Stomach (tissue), 9 donors: Measurements from ENCODE around the gene LURAP1L. TPM values are rescaled to one million over a fixed set of nuclear protein-coding genes. Genes with fewer than 3 reads are reported as not detected.

ENCODE experiments used
- DNase-seq, 2 donors: peaks; one replicate each; pipeline versions ENCODE4 v3.0.0 to v3.0.0-alpha.2; 2013 to 2019
- H3K27ac ChIP-seq, 5 donors: fragments of 200-600 bp in 4 of 5; sonication (generic) in 4 of 5; one replicate each; pipeline ENCODE4 v1.5.1; 2013 to 2019; ENCODE audit warnings: mild to moderate bottlenecking in 1 of 5, moderate library complexity in 1 of 5
- H3K27me3 ChIP-seq, 3 donors: fragments of 200-600 bp; sonication (generic); one replicate each; pipeline ENCODE4 v1.5.1; 2017 to 2019; ENCODE audit warnings: mixed run types in 1 of 3
- H3K36me3 ChIP-seq, 4 donors: fragments of 200-600 bp; sonication (generic); 1 replicate in 3 of 4; 2 replicates in 1 of 4; pipeline ENCODE4 v1.5.1; 2016 to 2019
- H3K4me1 ChIP-seq, 4 donors: fragments of 200-600 bp; sonication (generic); one replicate each; pipeline ENCODE4 v1.5.1; 2016 to 2019
- H3K4me3 ChIP-seq, 4 donors: fragments of 200-600 bp; sonication (generic) in 3 of 4; one replicate each; pipeline ENCODE4 v1.5.1; 2016 to 2019; ENCODE audit warnings: mild to moderate bottlenecking in 1 of 4
- H3K9me3 ChIP-seq, 4 donors: fragments of 200-600 bp; sonication (generic); one replicate each; pipeline ENCODE4 v1.5.1; 2016 to 2019
- CTCF ChIP-seq, 7 experiments: fragments of 450-650 bp in 4 of 7; fragments of 200-600 bp in 3 of 7; sonication (generic) in 3 of 7; IDR thresholded peaks; one replicate each; pipeline ENCODE4 v1.5.1; 2016 to 2019; ENCODE audit warnings: antibody characterized with exemption in 7 of 7, control low read depth in 2 of 7, mild to moderate bottlenecking in 1 of 7
- EP300 ChIP-seq: sonication (generic); formaldehyde crosslinking; IDR thresholded peaks from one replicate; pipeline ENCODE4 v1.6.1; 2017; ENCODE audit warnings: antibody characterized with exemption
- POLR2A ChIP-seq, 4 donors: fragments of 450-650 bp; IDR thresholded peaks; one replicate each; pipeline ENCODE4 v1.6.1; 2016; ENCODE audit warnings: antibody characterized with exemption in 4 of 4, control low read depth in 2 of 4, mild to moderate bottlenecking in 1 of 4, moderate library complexity in 1 of 4
- POLR2AphosphoS5 ChIP-seq, 3 donors: sonication (generic); formaldehyde crosslinking; IDR thresholded peaks; one replicate each; pipeline ENCODE4 v1.6.1; 2016; ENCODE audit warnings: antibody characterized with exemption in 3 of 3
- WGBS, 5 donors: extraction: QIAGEN DNeasy Blood & Tissue Kit in 3 of 5; methylation state at CpG; one replicate each; pipeline versions ENCODE4 v1.1.5 to v1.1.7; 2013 to 2018; 5-methylcytosine and 5-hydroxymethylcytosine counted together
- intact Hi-C: fragments of 100-400 bp; cut with DNase I; formaldehyde crosslinking; loops from one replicate; pipeline ENCODE4 v1.15.1; 2023; ENCODE audit warnings: low total_unique reads
- polyA plus RNA-seq, 3 donors: library from polyadenylated mRNA; stranded (reverse); fragments of 200-250 nt; gene quantifications; one replicate each; pipeline ENCODE4 v1.2.3, GENCODE V29; 2013
- total RNA-seq, 5 donors: library from RNA; depleted of rRNA; stranded (reverse); fragments of >200 nt; gene quantifications; one replicate each; pipeline versions ENCODE4 v1.1.0 to v1.2.3, GENCODE V29; 2014 to 2016
- donor health status: healthy with polysubstance abuse.
- donor health status: Bipolar disorder and iron deficiency.
- donor health status: healthy.

The LURAP1L gene
- total and polyA plus RNA-seq, 8 donors, result 6.7 to 32.2 (median 20.6) TPM

- no peak overlapping the region for H3K4me3 ChIP-seq
- WGBS, 5 donors, result 17 to 23% (median 18%) methylated on average over 6 of the region's 6 CpGs
These were observed 39.4 kb downstream of the LURAP1L start for GRCh38 chr9:12813960-12814876.

GRCh38 chr9:12814877-12815237, 40.0 kb downstream of the LURAP1L start:
- Histone ChIP-seq H3K9me3 (no peaks in the 10 kb centered on the region), H3K27ac (peak overlapping the region in 4 of 5 donors; percentile 70 to 84 (median 78)), H3K4me1 (peaks cover 11 to 81% (median 54%) of the 10 kb centered on the region in 4 donors), H3K4me3 (no peak overlapping the region), H3K36me3 (no peaks in the 10 kb centered on the region), H3K27me3 (no peaks in the 10 kb centered on the region)
- TF ChIP-seq POLR2AphosphoS5 (IDR thresholded peaks at IDR 0.05) (no peak), POLR2A (IDR thresholded peaks at IDR 0.05) (no peak), CTCF (IDR thresholded peaks at IDR 0.05) (no peak), EP300 (no peak)
- no peak for DNase-seq
- intact Hi-C loops, result no loop called here

More at GRCh38 chr9:12813960-12814876, 39.4 kb downstream of the LURAP1L start:
- peak overlapping the region; percentile 56 to 84 (median 73) for H3K27ac ChIP-seq
- no peaks in the 10 kb centered on the region for H3K27me3 ChIP-seq
- H3K36me3 ChIP-seq, result no peaks in the 10 kb centered on the region
- H3K4me1 ChIP-seq, result peaks cover 11 to 86% (median 55%) of the 10 kb centered on the region in 4 donors
- peak; percentile 58 to 93 for DNase-seq
- intact Hi-C loops, result no loop called here
- H3K9me3 ChIP-seq, result no peaks in the 10 kb centered on the region
- TF ChIP-seq CTCF (IDR thresholded peaks at IDR 0.05) (peak in 4 of 7 experiments; percentile 19 to 37 (median 24)), EP300 (no peak), POLR2AphosphoS5 (IDR thresholded peaks at IDR 0.05) (peak; percentile 17 to 84 (median 25)), POLR2A (IDR thresholded peaks at IDR 0.05) (no peak)

GRCh38 chr9:12815888-12816287, 41.1 kb downstream of the LURAP1L start:
- Histone ChIP-seq H3K27me3 (no peaks in the 10 kb centered on the region), H3K36me3 (no peaks in the 10 kb centered on the region), H3K4me3 (no peak overlapping the region), H3K4me1 (peaks cover 11 to 77% (median 52%) of the 10 kb centered on the region in 4 donors), H3K9me3 (no peaks in the 10 kb centered on the region), H3K27ac (peak overlapping the region in 4 of 5 donors; percentile 70 to 84 (median 78))
- DNase-seq, result no peak
- intact Hi-C loops, result no loop called here
- no peak for TF ChIP-seq POLR2A (IDR thresholded peaks at IDR 0.05)
- no peak for TF ChIP-seq CTCF (IDR thresholded peaks at IDR 0.05)
- TF ChIP-seq POLR2AphosphoS5 (IDR thresholded peaks at IDR 0.05), result no peak
- no peak for TF ChIP-seq EP300
- 75 to 84% (median 78%) methylated on average over 5 of the region's 5 CpGs for WGBS, 5 donors

GRCh38 chr9:12816656-12817101, 41.9 kb downstream of the LURAP1L start:
- Histone ChIP-seq H3K9me3 (no peaks in the 10 kb centered on the region), H3K4me3 (no peak overlapping the region), H3K27ac (peak overlapping the region in 4 of 5 donors; percentile 70 to 84 (median 78)), H3K4me1 (peaks cover 11 to 84% (median 53%) of the 10 kb centered on the region in 4 donors), H3K27me3 (no peaks in the 10 kb centered on the region), H3K36me3 (no peaks in the 10 kb centered on the region)
- WGBS, 5 donors, result 30 to 61% (median 50%) methylated on average over 3 of the region's 3 CpGs
- peak in 1 of 2 donors; percentile 32 for DNase-seq
- TF ChIP-seq EP300 (no peak), POLR2A (IDR thresholded peaks at IDR 0.05) (no peak), CTCF (IDR thresholded peaks at IDR 0.05) (no peak), POLR2AphosphoS5 (IDR thresholded peaks at IDR 0.05) (peak in 2 of 3 donors; percentile 47 to 65)
- intact Hi-C loops, result no loop called here
